Fibroblast of lung (primary cell): Measurements from ENCODE around the gene DPP6. TPM values are rescaled to one million over a fixed set of nuclear protein-coding genes. Genes with fewer than 3 reads are reported as not detected.

ENCODE experiments used
- DNase-seq, 2 donors: peaks; one replicate each; pipeline versions ENCODE4 v3.0.0 to v3.0.0-alpha.2; 2010; ENCODE audit warnings: low read depth in 2 of 2
- H2AFZ ChIP-seq: 2 replicates; pipeline ENCODE4 v1.5.1; 2012; ENCODE audit warnings: low read length, control low read depth, inconsistent platforms
- H3K27ac ChIP-seq: 2 replicates; pipeline ENCODE4 v1.5.1; 2011; ENCODE audit warnings: low read length, control low read depth; ENCODE audit not compliant: insufficient read depth
- H3K27me3 ChIP-seq: 2 replicates; pipeline ENCODE4 v1.5.1; 2011; ENCODE audit warnings: mild to moderate bottlenecking, low read length; ENCODE audit not compliant: control insufficient read depth, insufficient read depth
- H3K36me3 ChIP-seq: 2 replicates; pipeline ENCODE4 v1.5.1; 2011; ENCODE audit warnings: low read length; ENCODE audit not compliant: control insufficient read depth, insufficient read depth
- H3K4me1 ChIP-seq: 2 replicates; pipeline ENCODE4 v1.5.1; 2011; ENCODE audit warnings: low read length; ENCODE audit not compliant: control insufficient read depth, insufficient read depth; ENCODE audit errors: extremely low read depth
- H3K4me2 ChIP-seq: 2 replicates; pipeline ENCODE4 v1.5.1; 2011; ENCODE audit warnings: low read length, control low read depth; ENCODE audit not compliant: insufficient read depth; ENCODE audit errors: extremely low read depth
- H3K4me3 ChIP-seq, 4 experiments: fragments of 200-600 bp in 1 of 4; sonication (generic) in 1 of 4; replicated peaks in 1 of 4; 2 replicates each; pipeline ENCODE4 v1.5.1; 2011 to 2016; ENCODE audit warnings: low read length in 4 of 4, low read depth in 3 of 4, mild to moderate bottlenecking in 3 of 4, control low read depth in 2 of 4, inconsistent platforms in 1 of 4, mixed read lengths in 1 of 4; ENCODE audit not compliant: insufficient read depth in 1 of 4; ENCODE audit errors: control extremely low read depth in 1 of 4
- H3K79me2 ChIP-seq: 2 replicates; pipeline ENCODE4 v1.5.1; 2012; ENCODE audit warnings: mild to moderate bottlenecking, low read length, inconsistent platforms; ENCODE audit not compliant: control insufficient read depth, insufficient read depth
- H3K9ac ChIP-seq: 2 replicates; pipeline ENCODE4 v1.5.1; 2011; ENCODE audit warnings: mild to moderate bottlenecking, low read length, control low read depth; ENCODE audit not compliant: insufficient read depth
- H3K9me3 ChIP-seq: 2 replicates; pipeline ENCODE4 v1.5.1; 2012; ENCODE audit warnings: low read depth, low read length; ENCODE audit not compliant: control insufficient read depth, insufficient read depth
- H4K20me1 ChIP-seq: 2 replicates; pipeline ENCODE4 v1.5.1; 2011; ENCODE audit warnings: low read length; ENCODE audit not compliant: control insufficient read depth, insufficient read depth; ENCODE audit errors: extremely low read depth
- EZH2 ChIP-seq: IDR thresholded peaks from 2 replicates; pipeline ENCODE4 v1.5.1; 2012; ENCODE audit warnings: low read length, control low read depth, mild to moderate bottlenecking; ENCODE audit errors: missing control alignments
- polyA plus RNA-seq, 2 donors: library from polyadenylated mRNA; depleted of rRNA in 1 of 2; stranded (reverse) in 1 of 2; unstranded in 1 of 2; fragments of >200 nt; gene quantifications; 2 replicates each; pipeline ENCODE4 v1.2.1, GENCODE V29; 2011 to 2012; ENCODE audit warnings: missing spikeins in 1 of 2
- total RNA-seq: library from RNA; depleted of rRNA; stranded (reverse); fragments of >200 nt; gene quantifications from 2 replicates; pipeline ENCODE4 v1.2.1, GENCODE V29; 2014
- TF ChIP-seq, protein P1 (sequence below), 2 donors: IDR thresholded peaks in 1 of 2; conservative IDR thresholded peaks in 1 of 2; 1 replicate in 1 of 2; 2 replicates in 1 of 2; pipeline ENCODE4 v1.5.1; 2011 to 2012; ENCODE audit warnings: low read length in 2 of 2, control low read depth in 1 of 2, inconsistent platforms in 1 of 2, low read depth in 1 of 2, mild to moderate bottlenecking in 1 of 2

Gene DPP6
- total and polyA plus RNA-seq, 2 donors (not counting 1 experiment from before 2014, with no cell fraction given), result not detected

DNA sequence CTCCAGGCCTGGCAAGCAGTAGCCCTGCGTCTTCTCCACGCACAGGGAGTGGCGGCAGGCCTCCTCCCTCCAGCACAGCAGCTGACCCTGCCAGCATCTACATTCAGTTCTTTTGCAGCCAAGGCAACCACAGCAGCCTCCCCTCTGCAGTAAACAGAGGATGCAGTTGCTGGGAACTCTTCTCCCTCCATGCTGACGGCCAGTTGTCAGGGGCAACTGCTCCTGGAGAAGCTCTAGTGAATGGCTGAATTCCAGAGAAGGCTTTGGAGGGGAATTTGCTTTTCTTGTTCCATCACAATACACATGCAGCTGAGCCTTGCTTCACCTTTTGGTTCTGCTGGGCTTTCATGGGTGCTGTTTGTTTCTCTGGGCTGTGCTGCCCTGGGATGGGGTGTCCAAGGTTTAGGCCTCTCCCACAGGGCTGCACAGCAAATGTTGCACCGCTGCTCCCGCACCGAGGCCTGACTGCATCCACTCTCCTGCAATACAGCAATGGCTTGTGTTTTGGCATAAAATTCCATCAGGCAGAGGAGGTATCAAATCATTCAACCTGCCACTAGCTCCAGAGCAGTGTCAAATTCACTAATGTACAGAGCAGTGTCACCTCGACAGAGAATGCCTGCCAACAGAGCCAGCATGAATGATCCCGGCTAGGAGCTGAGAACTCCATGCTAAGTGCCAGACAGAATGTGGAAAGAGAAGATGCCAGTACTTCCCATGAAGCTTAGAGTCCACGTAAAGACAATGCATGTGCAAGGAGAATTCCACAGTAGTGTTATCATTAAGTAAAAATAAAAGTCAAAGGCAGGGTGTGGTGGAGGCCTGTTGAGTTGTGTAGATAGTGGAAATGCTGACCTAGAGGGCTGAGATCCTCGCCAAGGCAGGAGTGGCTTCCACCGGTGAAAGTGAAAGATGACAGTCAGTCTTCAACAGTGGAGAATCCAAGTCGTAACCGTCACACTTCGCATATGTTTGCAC, 399.6 kb downstream of the DPP6 start:
- no peaks in the 10 kb centered on the region for H3K9me3 ChIP-seq
- H4K20me1 ChIP-seq, result no peaks in the 10 kb centered on the region
- no peaks in the 10 kb centered on the region for H3K27me3 ChIP-seq
- H3K4me3 ChIP-seq, result no peak overlapping the region
- H3K4me1 ChIP-seq, result no peaks in the 10 kb centered on the region
- no peak overlapping the region for H2AFZ ChIP-seq
- no peak for DNase-seq
- H3K4me2 ChIP-seq, result no peak overlapping the region
- H3K27ac ChIP-seq, result no peak overlapping the region
- no peak overlapping the region for H3K9ac ChIP-seq
- no peaks in the 10 kb centered on the region for H3K36me3 ChIP-seq
- H3K79me2 ChIP-seq, result no peaks in the 10 kb centered on the region
- TF ChIP-seq, protein P1, sequence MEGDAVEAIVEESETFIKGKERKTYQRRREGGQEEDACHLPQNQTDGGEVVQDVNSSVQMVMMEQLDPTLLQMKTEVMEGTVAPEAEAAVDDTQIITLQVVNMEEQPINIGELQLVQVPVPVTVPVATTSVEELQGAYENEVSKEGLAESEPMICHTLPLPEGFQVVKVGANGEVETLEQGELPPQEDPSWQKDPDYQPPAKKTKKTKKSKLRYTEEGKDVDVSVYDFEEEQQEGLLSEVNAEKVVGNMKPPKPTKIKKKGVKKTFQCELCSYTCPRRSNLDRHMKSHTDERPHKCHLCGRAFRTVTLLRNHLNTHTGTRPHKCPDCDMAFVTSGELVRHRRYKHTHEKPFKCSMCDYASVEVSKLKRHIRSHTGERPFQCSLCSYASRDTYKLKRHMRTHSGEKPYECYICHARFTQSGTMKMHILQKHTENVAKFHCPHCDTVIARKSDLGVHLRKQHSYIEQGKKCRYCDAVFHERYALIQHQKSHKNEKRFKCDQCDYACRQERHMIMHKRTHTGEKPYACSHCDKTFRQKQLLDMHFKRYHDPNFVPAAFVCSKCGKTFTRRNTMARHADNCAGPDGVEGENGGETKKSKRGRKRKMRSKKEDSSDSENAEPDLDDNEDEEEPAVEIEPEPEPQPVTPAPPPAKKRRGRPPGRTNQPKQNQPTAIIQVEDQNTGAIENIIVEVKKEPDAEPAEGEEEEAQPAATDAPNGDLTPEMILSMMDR (conservative IDR thresholded peaks at IDR 0.05 in 1 of 2, IDR thresholded peaks at IDR 0.05 in 1 of 2; ENCODE audit: low read depth in 1 of 2, low read length in 2 of 2), result no peak
- no peak for TF ChIP-seq EZH2

DNA sequence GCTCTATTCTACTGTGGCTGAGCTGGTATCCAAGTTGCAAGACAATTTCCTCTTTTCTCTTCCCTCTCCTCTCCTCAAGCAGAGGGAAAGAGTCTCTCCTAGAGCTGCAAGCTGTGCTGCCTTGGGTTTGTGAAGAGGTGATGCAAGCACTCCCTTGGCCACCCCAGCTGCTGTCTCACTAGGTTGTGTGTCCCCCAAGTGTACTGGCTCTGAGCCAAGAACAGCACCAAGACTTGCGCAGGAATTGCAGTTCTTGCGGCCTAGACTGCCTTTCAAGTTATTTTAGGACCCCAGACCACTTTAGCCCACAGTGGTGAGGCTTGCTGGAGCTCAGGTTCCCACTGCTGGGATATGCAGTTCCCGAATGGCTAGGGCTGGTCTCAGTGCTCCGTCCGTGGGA, 411.6 kb downstream of the DPP6 start:
- no peaks in the 10 kb centered on the region for H3K36me3 ChIP-seq
- no peak overlapping the region for H3K9ac ChIP-seq
- no peaks in the 10 kb centered on the region for H3K4me1 ChIP-seq
- no peak overlapping the region for H2AFZ ChIP-seq
- no peak overlapping the region for H3K4me2 ChIP-seq
- TF ChIP-seq, protein P1 (conservative IDR thresholded peaks at IDR 0.05 in 1 of 2, IDR thresholded peaks at IDR 0.05 in 1 of 2; ENCODE audit: low read depth in 1 of 2, low read length in 2 of 2), result no peak
- no peak for TF ChIP-seq EZH2
- no peaks in the 10 kb centered on the region for H4K20me1 ChIP-seq
- no peaks in the 10 kb centered on the region for H3K9me3 ChIP-seq
- DNase-seq, result no peak
- H3K27ac ChIP-seq, result no peak overlapping the region
- H3K4me3 ChIP-seq, result no peak overlapping the region
- no peaks in the 10 kb centered on the region for H3K79me2 ChIP-seq
- no peaks in the 10 kb centered on the region for H3K27me3 ChIP-seq

DNA sequence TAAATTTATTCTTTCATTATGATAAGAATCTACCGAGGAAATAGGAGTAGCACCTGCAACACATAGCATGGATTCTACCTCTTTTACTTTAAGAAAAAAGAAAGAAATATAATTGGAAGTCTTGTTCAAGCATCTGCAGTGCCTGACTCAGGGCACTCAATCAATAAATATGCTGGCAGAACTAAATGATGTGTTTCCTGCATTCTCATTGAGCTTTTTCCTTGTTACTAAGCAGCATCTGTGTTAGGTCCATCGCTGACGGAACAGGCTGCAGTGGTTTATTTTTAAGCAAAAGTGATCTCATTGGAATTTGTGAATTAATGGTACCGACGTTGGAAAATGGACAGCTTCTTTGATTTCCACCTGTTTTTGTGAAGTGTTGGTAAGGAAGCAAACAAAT, 417.5 kb downstream of the DPP6 start:
- Histone ChIP-seq H3K27ac (no peak overlapping the region), H3K4me2 (no peak overlapping the region), H3K9me3 (no peaks in the 10 kb centered on the region), H2AFZ (no peak overlapping the region), H3K36me3 (no peaks in the 10 kb centered on the region), H3K9ac (no peak overlapping the region), H3K4me1 (no peaks in the 10 kb centered on the region), H3K4me3 (no peak overlapping the region), H4K20me1 (no peaks in the 10 kb centered on the region), H3K27me3 (no peaks in the 10 kb centered on the region), H3K79me2 (no peaks in the 10 kb centered on the region)
- DNase-seq, result no peak
- TF ChIP-seq, protein P1 (conservative IDR thresholded peaks at IDR 0.05 in 1 of 2, IDR thresholded peaks at IDR 0.05 in 1 of 2; ENCODE audit: low read depth in 1 of 2, low read length in 2 of 2), result no peak
- TF ChIP-seq EZH2, result no peak
